ENCODE data around the gene MRFAP1L1.
A peak's percentile ranks its signal among the peaks of the same experiment; 100 is the strongest.
"Not testable (repeated sequence)": the region's sequence is repeated elsewhere in the genome, so short reads cannot be mapped to it uniquely, and the experiment has no call there.

The MRFAP1L1 gene

DNA sequence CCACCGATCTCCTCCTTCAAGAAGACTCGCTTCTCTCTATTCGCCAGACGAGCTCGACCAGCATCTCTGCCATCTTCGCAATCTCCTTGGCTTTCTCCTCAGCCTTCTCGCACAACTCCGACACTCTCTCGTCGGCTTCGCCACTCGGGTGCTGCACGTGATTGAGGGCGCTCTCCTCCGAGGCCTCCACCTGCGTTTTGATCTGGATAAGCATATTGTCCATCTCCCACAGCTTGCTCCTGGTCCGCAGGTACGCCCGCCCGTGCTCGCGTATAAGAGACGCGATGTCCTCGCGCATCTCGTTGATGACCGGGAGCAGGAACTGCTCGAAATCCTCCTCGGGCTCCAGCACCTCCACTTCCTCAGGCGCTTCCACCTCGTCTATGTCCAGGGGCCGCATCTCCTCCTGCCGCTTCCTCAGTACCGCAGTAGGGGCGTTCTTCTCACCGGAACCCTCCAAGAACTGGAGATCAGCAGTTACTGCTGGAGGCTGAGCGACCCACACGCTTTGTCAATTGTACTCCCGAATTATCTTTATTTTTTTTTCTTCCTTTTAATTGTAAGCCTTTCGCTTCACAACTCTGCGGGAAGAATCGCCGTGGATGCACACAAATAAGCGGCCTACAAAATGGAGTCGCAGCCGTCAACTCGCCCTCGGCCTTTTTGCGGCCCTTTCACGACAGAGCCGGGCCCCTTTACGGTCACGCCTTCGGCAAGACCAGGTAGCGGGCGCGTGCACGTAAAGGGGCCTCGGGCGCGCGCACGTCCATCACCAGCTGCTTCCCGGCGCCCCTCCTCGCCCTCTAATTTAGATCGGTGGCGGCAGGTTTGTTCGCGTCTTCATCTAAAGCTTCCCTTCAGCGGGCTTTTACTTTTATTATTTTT lies at the start of gene MRFAP1L1:
MRFAP1L1 (minus strand) TSS at position 636 of the 885 bp plus-strand sequence; CDS start at position 400, 236 bp downstream.
- DNase-seq = peak; percentile 95

DNA sequence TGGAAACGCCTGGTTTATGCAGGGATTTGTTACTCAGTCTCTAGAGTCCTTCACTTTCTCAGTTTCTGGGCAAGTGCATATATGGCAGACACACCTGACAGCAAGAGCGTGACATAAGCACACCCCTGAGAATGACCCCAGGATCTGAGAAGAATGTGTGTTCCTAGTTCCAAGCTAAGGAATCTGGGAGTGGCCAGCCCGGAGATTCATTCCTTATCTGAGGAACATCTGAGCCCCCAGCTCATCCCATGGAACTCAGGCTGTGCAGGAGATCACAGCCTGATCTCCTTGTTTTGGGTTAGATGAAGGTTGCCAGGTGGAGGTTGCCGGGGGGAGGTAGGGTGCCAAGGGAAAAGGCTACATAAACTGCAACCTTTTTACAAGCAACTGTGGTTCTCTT lies 49.1 kb upstream of the MRFAP1L1 start:
- DNase-seq = no peak

DNA sequence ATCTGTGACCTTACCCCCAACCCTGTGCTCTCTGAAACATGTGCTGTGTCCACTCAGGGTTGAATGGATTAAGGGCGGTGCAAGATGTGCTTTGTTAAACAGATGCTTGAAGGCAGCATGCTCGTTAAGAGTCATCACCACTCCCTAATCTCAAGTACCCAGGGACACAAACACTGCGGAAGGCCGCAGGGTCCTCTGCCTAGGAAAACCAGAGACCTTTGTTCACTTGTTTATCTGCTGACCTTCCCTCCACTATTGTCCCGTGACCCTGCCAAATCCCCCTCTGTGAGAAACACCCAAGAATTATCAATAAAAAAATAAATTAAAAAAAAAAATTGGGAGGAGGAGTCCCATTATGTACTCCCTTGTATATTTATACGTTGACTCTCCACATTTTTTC lies 46.7 kb upstream of the MRFAP1L1 start:
- DNase-seq = not testable (repeated sequence)

DNA sequence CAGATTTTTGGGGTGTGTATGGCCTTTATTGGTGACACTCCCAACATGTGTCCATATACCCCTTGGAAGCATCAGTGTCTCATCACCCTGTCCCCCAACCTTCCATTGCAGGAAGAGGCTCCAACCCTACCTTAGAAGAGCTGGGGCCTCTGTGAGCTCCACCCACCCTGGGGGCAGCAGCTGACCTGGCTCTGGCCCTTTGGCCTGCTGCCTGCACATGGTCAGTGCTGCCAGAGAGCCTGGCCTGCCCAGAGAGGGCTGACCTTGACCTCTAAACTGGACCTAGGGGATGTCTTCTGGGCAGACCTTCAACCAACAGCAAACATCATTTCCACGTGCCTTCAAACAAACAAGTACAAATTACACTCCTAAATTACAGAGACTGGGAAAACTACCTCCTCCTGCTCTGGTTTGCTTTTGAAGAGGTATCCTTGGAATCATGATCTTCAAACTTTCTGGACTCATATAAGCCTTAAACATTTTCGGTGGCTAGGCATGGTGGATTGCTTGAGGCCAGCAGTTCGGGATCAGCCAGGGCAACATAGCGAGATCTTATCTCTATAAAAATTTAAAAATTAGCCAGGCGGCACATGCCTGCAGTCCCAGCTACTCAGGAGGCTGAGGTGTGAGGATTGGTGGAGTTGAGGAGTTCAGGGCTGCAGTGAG lies 45.6 kb upstream of the MRFAP1L1 start:
- no peak for DNase-seq

DNA sequence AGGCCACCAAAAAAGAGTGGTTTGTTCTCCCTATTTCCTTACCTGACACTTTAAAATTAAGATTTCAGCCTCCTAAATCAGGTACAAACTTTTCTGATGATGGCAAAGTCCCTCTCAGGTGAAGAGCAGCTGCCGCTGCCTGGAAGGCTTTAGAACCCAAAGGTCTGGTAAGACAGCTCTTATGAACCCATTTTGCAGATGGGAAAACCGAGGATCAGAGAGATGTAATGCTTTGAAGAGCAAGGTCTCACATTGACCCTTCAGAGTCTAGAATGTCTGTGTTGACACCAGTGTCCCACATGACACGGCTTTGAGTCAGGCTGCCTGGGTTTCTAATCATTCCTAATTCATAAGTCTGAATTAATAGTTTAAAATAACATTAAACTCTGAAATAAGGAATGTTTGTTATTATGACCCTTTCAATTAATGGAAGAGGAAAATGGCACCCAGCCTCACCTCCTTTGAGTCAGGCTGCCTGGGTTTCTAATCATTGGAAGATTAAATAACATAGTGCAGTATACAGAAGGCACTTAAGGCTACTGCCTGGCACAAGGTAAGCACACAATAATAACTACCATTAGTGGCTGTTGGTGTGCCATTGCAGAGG lies 44.9 kb upstream of the MRFAP1L1 start:
- no peak for DNase-seq

DNA sequence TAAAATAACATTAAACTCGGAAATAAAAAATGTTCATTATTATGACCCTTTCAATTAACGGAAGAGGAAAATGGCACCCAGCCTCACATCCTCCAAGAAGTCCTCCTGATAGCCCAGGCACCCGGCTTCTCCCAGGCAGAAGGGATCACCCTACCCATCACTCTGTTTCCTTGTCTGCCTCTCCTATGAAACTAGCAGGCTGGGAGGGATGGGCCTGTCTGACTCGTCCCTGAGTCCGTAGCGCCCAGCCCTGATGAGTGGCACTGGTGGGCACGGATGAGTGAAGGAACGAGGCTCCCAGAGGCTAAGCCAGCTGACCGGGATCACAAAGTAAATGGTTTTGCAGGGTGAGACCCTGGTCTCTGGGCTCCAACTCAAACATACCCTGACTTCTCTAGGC lies 44.2 kb upstream of the MRFAP1L1 start:
- DNase-seq = no peak

DNA sequence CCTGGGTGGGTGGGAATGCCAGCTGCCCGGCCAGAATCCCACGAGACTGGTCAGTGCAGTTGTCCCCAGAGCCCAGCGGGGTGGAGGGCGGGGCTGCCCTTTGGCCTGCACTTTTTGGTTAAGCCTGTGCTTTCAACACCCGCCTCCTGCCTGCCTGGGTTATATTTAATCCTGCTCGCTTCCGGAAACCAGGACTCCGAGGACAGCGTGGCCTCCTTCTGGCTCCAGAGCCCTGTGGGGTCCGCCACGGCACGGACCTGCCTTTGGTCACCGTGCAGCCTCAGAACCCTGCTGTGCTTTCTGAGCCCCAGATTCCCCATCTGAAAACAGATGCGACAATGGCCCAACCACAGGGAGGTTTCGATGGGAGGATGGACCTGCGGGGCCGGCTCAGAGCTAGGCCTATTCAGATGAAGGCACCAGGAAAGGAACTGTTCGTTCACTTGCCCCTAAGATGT lies 43.5 kb upstream of the MRFAP1L1 start:
- DNase-seq = no peak

DNA sequence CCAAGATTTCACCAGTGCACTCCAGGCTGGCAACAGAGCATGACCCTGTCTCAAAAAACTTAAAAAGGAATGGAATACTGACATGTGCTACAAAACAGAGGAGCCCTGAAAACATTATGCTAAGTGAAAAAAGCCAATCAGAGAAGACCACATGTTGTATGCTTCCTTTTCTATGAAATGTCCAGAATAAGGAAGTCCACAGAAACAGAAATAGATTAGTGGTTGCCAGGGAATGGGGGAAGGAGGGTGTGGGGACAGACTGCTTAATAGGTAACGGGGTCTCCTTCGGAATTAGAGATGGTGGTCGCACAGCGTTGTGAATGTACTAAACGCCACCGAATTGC lies 42.8 kb upstream of the MRFAP1L1 start:
- no peak for DNase-seq

DNA sequence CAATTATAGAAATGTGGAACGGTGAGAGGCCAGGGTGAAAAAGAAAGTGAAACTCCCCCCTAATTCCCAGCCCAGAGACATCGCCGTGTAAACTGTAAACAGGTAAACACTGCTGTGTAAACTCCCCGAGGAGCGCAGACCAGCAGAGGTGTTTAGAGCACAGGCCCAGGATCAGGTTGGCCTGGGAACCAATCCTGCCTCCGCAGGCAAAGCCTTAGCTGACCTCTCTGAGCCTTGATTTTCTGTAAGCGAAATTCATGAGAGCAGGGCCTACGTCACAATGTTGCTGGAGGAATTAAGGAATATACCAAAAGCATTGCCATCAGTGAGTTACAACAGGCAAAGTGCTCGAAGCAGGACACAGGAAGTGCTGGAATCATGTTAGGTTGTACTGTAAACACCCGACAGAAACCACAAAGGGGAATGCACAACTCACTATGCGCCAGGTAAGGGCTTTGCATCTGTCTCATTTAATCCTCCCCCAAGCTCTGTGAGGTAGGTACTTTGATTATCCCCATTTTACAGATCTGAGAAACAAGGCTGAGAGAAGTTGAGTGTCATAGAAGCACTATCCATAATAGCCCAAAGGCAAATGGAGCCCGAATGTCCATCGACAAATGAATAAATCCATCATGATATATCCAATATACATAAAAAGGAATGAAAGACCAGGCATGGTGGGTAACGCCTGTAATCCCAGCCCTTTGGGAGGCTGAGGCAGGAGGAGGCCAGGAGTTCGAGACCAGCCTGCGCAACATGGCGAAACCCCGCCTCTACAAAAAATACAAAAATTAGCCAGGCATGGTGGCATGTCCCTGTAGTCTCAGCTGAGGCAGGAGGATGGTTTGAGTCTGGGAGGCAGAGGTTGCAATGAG lies 42.2 kb upstream of the MRFAP1L1 start:
- no peak for DNase-seq

DNA sequence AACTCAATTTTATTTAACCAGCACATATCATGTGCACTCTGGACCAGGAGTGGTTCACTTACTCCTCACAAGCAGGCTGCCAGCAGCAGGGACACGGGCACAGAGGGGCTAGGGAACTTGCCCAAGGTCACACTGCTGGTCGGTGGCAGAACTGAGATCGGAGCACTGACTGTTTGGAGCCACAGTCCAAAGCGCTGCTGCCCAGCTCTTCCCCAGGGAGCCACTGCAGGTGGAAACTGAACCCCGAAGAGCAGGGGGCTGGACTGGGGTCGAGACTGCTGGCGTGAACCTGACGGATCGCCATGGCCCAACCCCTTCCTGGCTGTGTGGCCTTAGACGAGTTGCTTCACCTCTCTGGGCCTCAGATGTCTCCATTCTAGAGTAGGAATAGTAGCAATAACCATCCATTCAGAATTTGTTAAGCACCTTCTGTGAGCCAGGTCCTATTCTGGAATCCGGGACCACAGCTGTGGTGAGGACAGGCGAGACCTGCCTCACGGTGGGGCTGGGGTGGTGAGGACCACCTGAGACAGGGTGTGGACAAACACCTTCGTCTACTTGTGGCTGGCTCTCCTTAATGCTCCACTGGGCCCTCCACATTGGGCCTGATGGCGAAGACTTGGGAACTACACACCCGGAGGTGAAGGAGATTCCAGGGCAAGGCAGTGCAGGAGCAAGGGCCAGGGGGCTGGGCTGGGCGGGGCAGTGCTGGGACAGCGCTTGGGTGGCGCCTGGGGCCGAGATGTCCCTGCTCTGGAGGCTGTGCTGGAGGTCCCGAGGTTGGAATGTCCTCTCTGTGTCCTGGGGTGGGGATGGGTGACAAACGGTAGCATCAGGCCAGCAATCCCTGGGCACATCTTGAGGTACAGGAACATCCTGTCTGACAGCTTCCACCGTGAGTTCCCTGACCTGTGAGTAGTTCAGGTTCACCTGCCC lies 40.9 kb upstream of the MRFAP1L1 start:
- no peak for DNase-seq

DNA sequence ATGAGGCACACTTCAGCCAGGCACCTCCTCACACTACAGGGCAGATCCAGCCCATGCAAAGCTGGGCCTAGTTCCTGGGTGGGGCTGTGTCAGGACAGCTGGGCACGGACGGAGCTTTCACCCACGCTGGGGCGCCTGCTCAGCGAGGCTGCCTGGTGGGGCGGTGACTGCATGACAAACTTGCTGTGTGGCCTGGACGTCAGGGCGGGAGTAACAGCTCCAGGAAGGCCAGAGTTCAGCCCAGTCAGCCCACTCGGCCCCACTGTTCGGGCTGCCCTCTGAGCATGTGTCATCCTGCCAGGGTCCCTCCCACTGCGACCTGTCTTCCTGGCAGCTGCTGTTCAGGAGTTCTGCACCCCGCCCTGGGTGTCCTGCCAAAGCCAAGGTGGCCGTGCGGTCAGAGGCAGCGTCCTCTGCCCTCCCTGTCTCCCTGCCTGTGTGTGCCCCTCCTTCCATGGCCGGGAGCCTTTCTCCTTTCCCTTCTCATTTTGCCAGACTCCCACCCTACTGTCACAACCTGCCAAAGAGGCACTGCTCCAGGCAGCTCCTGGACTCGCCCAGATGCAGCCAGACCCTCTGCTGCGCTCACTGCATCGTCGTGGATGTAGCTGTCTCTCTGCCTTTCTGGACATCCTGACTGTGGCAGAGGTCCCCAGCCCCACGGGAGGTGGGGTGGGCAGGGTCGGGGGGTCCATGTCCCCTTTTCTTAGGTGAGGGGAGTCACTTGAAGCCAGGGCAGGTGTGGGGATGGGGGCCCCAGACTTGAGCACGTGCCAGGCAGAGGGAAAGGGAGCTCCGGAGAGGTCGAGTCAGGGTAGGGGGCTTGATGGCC lies 39.9 kb upstream of the MRFAP1L1 start:
- DNase-seq = no peak

DNA sequence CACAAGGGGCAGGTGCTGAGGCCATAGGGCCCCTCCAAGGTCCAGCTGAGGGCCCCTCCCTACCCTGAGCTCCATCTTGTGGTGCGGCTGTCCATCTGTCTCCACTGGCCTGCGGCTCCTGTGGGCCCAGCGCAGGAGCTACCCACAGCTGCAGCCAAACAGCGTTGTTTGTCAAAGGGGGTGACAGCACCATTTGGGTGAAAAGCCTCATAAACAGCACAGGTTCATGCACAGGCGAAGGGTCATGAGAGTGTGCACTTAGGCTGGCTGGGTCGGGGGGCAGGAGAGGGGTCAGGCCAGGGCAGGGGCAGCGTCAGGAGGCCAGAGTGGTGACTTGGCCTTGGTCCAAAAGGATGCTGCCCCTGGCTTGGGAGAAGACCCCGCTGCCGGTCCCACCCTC lies 38.6 kb upstream of the MRFAP1L1 start:
- no peak for DNase-seq

DNA sequence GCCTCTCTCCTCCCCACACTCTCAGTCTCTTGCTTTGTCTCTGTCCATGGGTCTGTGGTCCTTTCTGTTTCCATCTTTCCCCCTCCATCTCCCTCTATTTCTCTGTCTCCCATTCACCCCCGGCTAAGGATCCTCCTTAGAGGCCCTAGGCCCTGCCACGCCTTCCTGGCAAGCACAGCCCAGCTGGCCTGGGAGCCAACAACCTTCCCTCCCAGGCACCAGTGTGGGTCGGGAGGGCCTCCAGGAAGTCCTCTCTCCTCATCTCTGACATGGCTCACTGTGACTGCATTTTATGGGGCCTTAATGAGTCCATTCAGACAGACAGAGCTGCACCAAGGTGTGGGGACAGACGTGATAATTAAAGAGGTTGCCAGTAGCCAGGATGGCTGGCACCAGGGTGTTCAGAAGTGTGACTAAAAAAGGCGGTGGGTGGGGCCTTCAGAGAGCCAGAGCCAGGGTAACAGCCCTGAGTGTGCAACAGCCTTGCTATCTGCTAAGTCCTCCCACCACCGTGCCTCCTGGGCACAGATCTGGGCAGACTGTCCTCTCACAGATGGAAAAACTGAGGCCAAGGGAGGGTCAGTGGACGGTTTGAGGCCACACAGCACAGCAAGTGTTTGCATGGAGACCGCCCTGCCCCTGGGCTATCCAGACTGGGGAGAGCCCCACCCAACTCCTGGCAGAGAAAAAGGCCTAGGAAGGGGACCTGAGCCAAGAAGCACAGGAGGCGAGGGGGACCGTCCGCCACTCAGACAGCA lies 37.8 kb upstream of the MRFAP1L1 start:
- no peak for DNase-seq

DNA sequence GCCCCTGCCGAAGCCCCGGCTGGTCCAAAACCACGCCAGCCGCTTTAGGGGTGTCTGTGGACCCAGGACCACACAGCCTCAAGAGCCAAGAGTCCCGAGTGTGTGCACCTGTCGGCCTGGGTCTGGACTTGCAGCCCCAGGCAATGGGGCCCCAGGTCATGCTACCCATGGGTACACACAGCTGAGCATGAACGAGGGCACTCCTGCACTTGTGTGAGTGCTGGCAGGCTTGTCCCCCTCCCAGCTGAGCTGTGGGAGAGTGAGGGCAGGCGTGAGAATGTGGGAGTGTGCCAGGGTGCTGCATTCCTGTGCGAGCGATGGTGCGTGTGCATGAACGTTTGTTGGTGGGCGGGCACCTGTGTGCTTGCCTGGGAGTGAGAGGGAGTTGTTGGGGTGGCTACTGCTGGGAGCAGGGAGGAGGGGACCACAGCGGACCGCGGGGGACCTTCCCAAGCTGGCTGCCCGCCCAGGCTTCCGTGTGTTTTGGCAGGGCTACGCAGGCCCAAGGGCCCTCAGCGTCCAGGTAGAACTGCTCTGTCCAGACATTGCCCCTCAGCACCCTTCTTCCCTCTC lies 37.1 kb upstream of the MRFAP1L1 start:
- DNase-seq = no peak

DNA sequence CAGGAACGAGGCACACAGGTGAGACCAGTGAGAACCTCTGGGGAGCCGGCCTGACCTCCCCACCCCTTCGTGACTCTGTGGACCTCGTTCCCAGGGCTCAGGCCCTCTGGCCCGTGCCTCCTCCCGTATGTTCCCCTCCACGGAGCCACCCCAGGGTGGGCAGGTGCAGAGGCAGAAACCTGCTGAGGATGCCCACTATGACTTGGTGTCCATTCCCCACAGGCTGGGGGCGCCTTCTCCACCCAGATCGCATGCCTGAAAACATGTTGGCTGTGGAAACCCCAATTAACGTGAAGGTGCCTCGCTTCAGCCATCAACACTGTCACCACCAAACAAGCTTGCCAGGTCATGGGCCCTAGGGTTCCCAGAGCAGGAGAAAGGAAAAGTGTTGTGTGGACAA lies 33.3 kb upstream of the MRFAP1L1 start:
- no peak for DNase-seq

DNA sequence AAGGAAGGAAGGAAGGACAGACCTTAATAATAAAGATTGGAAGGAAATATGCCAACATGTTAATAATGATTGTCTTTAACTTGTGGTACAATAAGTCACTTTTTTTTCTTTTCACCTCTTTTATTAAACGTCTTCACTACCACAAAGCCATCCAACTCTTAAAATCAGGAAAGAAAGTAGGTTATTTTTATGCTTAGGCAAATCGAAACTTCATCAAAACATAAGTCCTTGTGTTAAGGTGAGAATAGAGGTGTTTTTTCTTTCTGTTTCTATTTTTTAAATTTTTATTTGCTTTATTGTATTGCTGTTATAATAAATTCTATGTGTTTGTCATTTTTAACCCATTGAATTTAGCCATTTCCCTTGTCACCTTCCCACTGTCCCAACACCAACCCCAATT lies 32.8 kb upstream of the MRFAP1L1 start:
- DNase-seq = no peak

DNA sequence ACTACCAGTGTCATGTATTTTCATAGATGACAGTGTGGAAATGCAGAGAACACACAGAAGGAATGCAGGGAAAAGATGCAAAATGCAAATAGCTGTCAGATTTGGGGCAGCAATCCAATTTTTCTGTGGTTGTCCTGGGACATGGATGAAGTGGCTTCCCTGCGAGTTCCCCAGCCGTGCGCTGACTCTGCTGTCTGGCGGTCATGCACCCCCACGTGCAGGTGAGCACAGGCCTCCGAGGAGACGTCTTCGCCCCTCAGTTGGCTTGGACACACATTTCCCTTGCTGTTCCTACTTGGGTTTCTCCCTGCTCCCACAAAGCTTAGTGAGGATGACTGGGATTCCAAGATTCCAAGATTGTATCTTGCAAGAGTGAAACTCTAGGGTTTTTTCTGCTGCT lies 30.7 kb upstream of the MRFAP1L1 start:
- DNase-seq = no peak

DNA sequence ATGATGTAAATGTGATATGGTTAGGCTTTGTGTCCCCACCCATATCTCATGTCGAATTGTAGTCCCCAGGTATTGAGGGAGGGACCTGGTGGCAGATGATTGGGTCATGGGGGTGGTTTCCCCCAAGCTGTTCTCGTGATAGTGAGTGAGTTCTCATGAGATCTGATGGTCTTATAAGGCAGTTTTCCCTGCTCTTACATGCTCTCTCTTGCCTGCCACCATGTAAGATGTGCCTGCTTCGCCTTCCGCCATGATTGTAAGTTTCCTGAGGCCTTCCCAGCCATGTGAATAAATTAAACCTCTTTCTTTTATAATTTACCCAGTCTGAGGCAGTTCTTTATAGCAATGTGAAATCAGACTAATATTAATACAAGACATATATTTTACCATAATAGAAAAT lies 30.3 kb upstream of the MRFAP1L1 start:
- no peak for DNase-seq

DNA sequence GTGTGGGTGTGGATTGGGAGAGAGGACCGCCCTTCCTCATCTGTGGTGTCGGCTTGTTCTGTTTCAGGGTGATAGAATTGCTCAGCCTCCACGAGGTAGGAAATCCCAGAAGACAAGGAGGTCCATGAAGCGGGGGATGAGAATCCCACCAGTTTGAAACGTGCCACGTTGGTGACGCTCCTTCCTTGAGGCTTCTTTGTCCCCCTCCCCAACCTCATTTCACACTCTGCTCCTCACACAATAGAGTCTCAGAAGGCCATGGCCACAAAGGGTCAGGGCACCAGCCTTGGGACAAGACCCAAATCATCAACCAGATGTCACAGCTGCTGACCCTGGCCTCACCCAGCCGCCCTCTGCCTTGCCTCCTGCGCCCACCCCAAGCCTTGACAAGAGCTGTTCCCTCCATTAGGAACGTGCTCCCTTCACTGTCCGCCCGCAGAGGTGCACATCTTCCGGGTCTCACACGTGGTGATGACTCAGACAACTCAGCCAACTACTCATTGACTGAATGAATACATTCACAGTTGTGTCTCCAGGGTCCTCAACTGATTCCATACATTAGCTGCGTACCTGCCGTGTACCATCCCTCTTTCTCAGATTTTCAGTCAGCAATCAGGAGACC lies 24.6 kb upstream of the MRFAP1L1 start:
- DNase-seq = no peak

All from midbrain (tissue), 1 donor.